Lower leg skin (tissue), 3 donors: ENCODE measurements around the gene TCN2.

Experiments used
- POLR2A ChIP-seq, 2 donors: fragments of 450-650 bp; IDR thresholded peaks; one replicate each; pipeline ENCODE4 v1.6.1; 2016 to 2017; ENCODE audit warnings: antibody characterized with exemption in 2 of 2, mild to moderate bottlenecking in 1 of 2, moderate library complexity in 1 of 2
- TF ChIP-seq, protein P1 (sequence below), 3 donors: fragments of 450-650 bp; IDR thresholded peaks; one replicate each; pipeline ENCODE4 v1.5.1; 2016; ENCODE audit warnings: antibody characterized with exemption in 3 of 3, mild to moderate bottlenecking in 3 of 3, moderate library complexity in 2 of 3

DNA sequence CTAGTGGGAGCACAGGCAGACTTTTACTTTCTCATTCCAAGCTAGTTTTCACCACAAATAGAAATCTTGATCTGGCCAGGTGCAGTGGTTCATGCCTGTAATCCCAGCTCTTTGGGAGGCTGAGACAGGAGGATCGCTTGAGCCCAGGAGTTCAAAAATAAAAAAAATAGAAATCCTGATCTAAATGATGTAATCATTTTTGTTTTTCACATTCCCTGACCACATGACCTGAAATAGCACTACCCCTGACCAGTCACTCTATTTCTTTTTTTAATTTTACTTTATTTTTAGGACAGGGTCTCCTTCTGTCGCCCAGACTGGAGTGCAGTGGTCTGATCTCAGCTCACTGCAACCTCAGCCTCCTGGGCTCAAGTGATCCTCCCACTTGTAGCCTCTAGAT lies 2.3 kb upstream of the TCN2 start:
- TF ChIP-seq, protein P1, sequence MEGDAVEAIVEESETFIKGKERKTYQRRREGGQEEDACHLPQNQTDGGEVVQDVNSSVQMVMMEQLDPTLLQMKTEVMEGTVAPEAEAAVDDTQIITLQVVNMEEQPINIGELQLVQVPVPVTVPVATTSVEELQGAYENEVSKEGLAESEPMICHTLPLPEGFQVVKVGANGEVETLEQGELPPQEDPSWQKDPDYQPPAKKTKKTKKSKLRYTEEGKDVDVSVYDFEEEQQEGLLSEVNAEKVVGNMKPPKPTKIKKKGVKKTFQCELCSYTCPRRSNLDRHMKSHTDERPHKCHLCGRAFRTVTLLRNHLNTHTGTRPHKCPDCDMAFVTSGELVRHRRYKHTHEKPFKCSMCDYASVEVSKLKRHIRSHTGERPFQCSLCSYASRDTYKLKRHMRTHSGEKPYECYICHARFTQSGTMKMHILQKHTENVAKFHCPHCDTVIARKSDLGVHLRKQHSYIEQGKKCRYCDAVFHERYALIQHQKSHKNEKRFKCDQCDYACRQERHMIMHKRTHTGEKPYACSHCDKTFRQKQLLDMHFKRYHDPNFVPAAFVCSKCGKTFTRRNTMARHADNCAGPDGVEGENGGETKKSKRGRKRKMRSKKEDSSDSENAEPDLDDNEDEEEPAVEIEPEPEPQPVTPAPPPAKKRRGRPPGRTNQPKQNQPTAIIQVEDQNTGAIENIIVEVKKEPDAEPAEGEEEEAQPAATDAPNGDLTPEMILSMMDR (IDR thresholded peaks at IDR 0.05): no peak
- no peak for TF ChIP-seq POLR2A (IDR thresholded peaks at IDR 0.05)
